HG03439 (cell line): ENCODE measurements around the gene RBBP8.
"Not testable (repeated sequence)": the region's sequence is repeated elsewhere in the genome, so short reads cannot be mapped to it uniquely, and the experiment has no call there.

Source experiments
- ATAC-seq: cut with Tn5 transposase; IDR thresholded peaks from one replicate; pipeline ENCODE4 v1.9.1; 2021; ENCODE audit warnings: mild to moderate bottlenecking, moderate library complexity; ENCODE audit not compliant: unreplicated experiment

The RBBP8 gene

GRCh38 chr18:22933206-22933965 lies at the start of gene RBBP8:
TSS of gene RBBP8 (plus strand) at chr18:22933328. CDS start at chr18:22936852, 3,524 bp downstream.
- ATAC-seq = peak; percentile 79

- ATAC-seq = no peak
Observed at GRCh38 chr18:22883827-22884226, 49.3 kb upstream of the RBBP8 start.

GRCh38 chr18:22885694-22886093 lies 47.4 kb upstream of the RBBP8 start:
- not testable (repeated sequence) for ATAC-seq

- ATAC-seq = no peak
Observed at GRCh38 chr18:22899421-22899820, 33.7 kb upstream of the RBBP8 start.

- ATAC-seq = no peak
Observed at GRCh38 chr18:22900558-22901238, 32.4 kb upstream of the RBBP8 start.

GRCh38 chr18:22902093-22902492 lies 31.0 kb upstream of the RBBP8 start:
- ATAC-seq = no peak

GRCh38 chr18:22903248-22903647 lies 29.9 kb upstream of the RBBP8 start:
- ATAC-seq = not testable (repeated sequence)

- ATAC-seq = no peak
Observed at GRCh38 chr18:22912149-22912548, 21.0 kb upstream of the RBBP8 start.

- no peak for ATAC-seq
Observed at GRCh38 chr18:22912835-22913234, 20.3 kb upstream of the RBBP8 start.

- no peak for ATAC-seq
Observed at GRCh38 chr18:22913861-22914260, 19.3 kb upstream of the RBBP8 start.

- ATAC-seq = no peak
Observed at GRCh38 chr18:22914633-22915032, 18.5 kb upstream of the RBBP8 start.

GRCh38 chr18:22915337-22915736 lies 17.8 kb upstream of the RBBP8 start:
- ATAC-seq = no peak

- ATAC-seq = no peak
Observed at GRCh38 chr18:22921772-22922171, 11.4 kb upstream of the RBBP8 start.

GRCh38 chr18:22924589-22924988 lies 8.5 kb upstream of the RBBP8 start:
- no peak for ATAC-seq

GRCh38 chr18:22926454-22926853 lies 6.7 kb upstream of the RBBP8 start:
- ATAC-seq = no peak

- ATAC-seq = no peak
Observed at GRCh38 chr18:22928339-22928738, 4.8 kb upstream of the RBBP8 start.

GRCh38 chr18:22930089-22930713 lies 2.9 kb upstream of the RBBP8 start:
- no peak for ATAC-seq

GRCh38 chr18:22932885-22933205 lies 283 bp upstream of the RBBP8 start:
- peak; percentile 36 for ATAC-seq

- peak; percentile 33 for ATAC-seq
Observed at GRCh38 chr18:22933966-22934423, 867 bp downstream of the RBBP8 start.

GRCh38 chr18:22934789-22935188 lies 1.7 kb downstream of the RBBP8 start:
- ATAC-seq = no peak

- ATAC-seq = no peak
Observed at GRCh38 chr18:22935431-22935830, 2.3 kb downstream of the RBBP8 start.

GRCh38 chr18:22936515-22936914 lies 3.4 kb downstream of the RBBP8 start:
- ATAC-seq = no peak
